Non-pigmented ciliary epithelial cell (primary cell): ENCODE results near the gene SLC38A8.

ENCODE experiments used
- DNase-seq: peaks from one replicate; pipeline ENCODE4 v3.0.0-alpha.2; 2010; ENCODE audit warnings: low read depth

The SLC38A8 gene

DNA sequence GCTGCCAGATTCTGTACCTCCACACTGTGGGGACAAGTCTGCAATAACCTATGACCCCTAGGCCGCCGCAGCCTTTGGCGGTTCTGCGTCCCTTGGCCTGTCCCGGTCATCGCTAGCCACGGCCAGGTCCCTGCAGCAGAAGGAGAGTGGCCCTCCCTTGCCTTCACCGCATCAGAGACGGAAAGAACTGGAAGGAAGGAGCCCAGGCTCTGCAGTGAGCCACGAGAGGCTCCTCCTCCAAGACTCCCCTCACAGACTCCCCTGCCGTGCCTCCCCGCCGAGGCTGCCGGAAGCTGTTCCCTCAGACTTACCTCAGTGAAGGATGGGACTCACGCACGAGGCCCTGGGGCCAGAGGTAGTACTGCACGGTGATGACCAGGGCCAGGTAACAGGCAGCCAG is 11.0 kb downstream of the SLC38A8 start:
- DNase-seq, result no peak

DNA sequence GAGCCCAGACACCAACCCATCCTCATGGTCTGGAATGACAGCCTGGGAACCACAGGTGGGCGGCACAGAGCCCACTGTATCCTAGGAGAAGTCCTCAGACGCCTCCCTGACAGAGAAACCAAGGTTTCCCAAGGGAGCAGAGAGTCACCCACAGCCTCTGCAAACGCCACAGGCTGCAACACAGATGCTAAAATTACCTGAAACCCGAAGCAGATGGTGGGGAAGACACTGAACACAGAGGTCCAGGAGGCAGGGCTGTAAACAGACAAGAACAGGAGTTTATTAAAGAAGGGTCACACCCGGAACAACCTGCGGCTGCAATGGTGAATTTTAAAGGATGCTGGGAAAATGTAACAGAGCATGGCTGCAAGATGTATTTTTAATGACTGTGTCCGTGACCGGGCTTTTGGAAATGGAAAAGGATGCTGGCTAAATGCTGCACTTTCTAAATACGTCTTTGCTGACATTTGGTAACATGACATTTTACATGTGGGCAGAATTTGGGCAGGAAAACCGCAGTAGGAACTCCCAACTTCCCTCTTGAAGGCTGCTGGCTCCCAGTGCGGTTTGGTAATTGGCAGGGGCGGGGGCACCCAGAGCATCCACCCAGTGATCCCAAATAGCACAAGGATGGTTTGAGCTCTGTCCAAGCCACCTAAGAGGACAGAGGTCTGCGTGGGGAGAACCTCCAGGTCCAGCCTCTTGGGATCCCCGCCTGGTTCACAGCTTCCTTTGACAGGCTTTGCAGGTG is 13.1 kb downstream of the SLC38A8 start:
- no peak for DNase-seq

DNA sequence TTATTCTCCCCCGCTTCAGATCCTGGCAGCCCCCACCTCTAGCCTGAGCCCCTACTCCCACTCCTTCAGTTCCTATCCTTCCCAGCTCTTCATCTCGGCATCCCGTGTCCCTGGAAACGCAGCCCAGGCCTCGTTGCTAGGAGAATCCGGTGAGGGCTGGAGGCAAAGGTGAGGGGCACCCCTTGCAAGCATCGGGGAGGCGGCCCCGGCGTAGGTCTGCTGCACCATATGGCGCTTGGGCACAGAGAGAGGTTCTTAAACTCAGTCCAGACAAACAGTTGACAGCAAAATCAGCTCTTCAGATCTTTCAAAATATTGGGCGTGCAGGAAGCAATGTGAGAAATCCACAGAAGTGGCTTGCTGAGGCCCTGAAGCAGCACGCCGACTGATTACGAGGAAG is 15.0 kb downstream of the SLC38A8 start:
- DNase-seq, result no peak

DNA sequence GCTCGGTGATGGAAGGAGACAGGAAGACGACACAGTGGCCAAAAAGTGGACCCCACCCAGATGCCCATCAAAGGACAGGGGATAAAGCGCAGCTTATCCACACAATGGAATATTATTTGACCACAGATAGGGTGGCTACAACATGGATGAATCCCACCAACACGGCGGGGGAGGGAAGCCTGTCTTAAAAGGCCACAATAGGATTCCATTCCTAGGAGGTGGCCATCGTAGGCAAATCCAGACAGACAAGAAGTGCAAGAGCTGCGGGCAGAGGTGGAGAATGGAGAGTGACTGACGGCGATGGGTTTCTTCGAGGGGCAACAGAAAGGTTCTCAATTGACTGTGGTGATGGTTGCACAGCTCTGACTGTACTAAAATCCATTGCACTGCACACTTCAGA is 16.0 kb downstream of the SLC38A8 start:
- no peak for DNase-seq

DNA sequence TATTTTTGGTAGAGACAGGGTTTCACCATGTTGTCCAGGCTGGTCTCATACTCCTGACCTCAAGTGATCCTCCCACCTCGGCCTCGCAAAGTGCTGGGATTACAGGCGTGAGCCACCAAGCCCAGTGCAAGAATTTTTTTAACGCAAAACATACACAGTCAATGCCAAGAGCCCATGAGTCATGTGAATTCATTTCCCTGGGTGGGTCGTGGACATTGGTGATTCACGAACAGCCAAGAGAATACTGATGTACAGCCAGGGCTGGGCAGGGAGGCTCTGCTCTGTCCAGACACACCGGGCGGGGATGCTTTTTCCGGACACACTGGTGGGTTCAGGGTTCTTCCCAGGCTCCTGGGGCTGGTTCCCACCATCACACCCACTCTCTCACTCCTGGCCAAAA is 17.7 kb downstream of the SLC38A8 start:
- DNase-seq, result peak; percentile 26

DNA sequence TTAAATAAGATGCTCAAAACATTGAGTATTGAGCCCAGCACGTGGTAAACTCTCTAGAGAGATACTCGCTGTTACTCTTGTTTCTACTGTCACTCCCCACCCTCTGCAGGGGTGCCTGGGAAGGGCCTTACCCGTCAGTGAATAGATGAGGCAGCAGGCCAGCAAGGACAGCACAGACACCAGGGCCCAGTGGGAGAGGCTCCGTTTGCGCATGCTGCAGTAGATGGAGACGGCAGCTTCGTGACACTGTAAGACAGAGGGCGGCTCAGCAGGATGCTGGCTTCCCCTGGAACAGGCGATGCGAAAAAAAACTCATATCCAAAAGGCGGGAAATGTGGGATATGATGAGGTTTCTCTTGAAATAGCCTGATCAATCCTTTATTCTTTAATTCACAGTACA is 20.0 kb downstream of the SLC38A8 start:
- no peak for DNase-seq

DNA sequence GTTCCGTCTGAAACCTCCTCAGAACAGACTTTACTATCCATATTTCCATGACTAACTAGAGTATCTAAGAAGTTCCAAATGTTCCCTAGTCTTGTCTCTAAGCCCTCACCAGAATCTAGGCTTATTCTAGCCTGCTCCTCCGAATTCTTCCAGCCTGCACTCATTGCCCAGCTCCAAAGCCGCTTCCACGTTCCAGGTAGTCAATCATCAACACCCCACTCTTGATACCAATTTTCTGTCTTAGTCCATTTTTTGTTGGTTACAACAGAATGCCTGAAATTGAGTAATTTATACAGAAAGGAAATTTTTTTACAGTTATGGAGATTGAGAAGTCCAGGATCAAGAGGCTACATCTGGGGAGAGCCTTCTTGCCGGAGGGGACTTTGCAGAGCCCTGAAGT is 21.1 kb downstream of the SLC38A8 start:
- no peak for DNase-seq

DNA sequence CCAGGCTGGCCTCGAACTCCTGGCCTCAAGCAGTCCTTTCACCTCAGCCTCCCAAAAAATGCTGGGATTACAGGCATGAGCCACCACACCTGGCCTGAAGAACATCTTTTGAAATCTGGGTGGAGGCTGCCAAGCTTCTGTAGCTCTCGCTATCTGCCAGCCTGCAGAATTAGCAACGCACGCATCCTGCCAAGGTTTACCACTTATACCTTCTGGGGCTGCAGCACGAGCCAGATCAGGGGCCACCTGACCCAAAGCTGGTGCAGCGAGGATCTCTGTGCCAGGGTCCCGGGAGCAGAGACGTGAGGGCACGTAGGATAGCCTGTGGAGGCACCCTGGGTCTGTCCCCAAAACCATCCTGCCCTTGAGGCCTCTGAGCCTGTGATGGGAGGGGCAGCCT is 22.2 kb downstream of the SLC38A8 start:
- no peak for DNase-seq

DNA sequence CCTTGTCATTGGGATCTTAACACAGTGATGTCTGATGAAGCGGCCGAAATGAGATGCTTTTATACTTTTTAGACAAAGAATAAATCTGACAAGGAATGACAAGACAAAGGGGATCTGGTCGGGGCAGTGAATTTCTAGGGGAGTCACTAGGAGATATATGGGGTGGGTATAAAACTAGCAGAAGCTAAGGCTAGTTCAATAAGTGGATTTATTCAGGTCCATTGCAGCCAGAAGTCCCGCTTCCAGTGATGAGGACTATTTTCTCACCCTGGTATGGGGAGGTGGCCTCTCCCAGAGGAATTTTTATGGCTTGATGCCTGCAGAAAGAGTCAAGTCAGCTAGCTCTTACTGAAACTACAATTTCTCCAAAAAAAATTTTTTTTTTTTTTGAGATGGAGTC is 23.9 kb downstream of the SLC38A8 start:
- DNase-seq, result no peak

DNA sequence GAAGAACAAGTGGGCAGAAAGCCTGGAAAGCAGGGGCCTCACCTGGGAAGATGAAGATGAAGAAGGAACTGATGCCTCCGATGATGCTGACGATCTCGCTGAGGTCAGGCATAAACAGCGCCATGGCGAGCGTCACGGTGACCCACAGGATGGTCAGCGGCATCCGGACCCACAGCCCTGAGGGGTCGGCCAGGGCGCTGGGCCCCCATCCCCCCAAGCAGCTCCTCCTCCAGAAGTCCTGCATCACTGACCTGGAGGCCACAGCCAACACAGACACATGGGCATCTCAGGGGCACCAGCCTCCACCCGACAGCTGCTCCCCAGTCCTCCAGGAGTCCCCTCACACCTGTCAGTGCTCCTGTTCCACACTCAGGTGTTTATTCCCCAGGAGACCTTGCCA is 26.1 kb downstream of the SLC38A8 start:
- DNase-seq, result no peak

DNA sequence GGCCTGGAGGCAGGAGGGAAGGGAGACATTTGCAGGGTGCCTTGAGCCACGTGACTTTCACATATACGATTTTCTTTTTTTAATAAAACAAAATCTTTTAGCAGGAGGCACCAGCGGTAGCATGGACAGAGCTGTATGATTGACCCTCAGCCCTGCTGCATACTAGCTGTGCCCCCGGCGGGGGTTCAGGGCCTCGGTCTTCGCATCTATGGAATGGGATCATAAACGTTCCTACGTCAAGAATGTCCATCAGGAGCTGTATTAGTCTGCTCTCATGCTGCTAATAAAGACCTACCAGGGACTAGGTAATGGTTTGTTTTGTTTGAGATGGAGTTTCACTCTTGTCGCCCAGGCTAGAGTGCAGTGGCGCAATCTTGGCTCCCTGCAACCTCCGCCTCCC is 27.2 kb downstream of the SLC38A8 start:
- no peak for DNase-seq

DNA sequence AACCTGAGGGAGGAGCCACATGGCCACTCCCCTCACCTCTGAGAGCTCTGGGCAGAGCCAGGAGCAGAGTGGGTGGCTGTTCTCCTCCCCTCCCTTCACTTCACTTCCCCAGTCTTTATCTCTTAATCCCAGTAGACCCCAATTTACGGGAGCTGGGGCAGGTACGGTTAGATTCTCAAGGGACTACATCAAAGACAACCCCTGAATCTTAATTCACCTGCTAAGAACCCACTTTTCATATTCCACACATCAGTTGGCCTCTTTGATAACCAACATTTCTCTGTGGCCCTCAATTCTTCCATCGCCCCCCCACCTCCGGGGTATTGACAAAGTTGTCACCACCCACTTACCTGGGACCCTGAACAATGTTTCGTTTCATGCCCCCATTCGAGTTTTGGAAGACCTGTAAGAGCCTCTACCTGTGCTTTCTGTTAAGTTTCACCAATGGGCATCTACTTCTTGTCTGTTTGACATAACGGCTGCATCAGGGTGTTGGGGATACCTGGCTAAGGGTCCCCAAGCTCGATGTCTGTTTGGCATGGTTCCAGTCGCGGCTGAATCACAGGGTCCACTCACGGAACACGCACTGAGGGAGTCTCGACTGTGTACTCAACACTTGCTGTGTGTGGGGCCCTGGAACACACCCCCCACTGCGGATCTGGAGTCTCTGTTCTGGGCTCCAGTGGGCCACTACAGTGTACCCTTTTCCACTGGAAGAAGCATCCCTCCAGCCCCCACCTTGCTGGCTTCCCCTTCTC is 27.8 kb downstream of the SLC38A8 start:
- no peak for DNase-seq

DNA sequence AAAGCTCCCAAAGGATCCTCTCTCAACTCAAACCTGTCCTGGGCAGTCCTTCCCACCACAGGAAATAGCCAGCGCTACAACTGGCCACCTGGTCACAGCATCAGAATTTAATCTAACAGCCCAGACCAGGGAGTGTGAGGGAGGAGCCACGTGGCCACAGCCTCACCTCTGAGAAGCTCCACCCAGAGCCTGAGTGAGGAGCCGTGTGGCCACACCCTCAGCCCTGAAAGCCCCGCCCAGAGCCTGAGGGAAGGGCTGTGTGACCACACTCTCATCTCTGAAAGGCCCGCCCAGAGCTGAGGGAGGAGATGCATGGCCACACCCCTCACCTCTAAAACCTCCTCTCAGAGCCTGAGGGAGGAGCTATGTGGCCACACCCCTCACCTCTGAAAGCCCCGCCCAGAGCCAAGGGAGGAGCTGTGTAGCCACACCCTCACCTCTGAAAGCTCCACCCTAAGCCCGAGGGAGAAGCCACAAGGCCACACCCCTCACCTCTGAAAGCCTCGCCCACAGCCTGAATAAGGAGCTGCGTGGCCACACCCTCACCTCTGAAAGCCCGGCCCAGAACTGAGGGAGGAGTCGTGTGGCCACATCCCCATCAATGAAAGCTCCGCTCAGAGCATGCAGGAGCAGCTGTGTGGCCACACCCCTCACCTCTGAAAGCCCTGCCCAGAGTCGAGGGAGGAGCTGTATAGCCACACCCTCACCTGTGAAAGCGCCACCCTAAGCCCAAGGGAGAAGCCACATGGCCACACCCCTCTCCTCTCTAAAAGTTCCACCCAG is 28.6 kb downstream of the SLC38A8 start:
- no peak for DNase-seq

DNA sequence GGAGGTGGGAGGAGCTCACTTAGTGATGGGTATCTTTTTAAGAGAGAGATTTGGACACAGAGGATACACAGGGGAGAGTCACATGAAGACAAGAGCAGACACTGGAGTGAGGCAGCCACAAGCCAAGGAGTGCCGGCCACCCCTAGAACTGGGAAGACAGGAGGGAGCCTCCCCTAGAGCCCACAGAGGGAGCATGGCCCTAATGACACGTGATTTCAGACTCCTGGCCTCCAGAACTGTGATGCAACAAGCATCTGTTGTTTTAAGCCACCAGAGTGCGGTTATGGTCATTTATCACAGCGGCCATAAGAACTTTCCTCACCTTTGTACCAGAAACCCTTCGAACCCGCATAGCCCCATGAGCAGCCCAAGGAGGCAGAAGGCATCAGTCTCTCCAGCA is 33.3 kb downstream of the SLC38A8 start:
- no peak for DNase-seq

DNA sequence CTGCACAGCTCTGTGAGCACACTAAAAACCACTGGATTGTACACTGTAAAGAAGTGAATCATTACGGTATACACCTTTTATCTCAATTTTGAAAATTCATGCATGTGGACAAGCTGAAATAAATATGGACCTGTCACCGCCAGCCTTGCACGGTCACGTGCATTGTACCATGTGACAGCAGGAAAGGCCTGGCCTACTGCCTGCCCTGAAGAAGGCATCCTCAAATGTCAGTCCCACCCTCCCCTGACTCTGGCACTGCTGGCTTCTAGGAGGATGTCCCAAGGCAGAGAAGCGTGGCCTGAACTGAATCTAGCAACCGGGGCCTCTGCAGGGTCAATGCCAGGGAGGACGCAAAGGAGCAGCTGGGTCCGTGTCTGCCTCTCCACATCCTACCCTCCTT is 34.6 kb downstream of the SLC38A8 start:
- DNase-seq, result no peak

DNA sequence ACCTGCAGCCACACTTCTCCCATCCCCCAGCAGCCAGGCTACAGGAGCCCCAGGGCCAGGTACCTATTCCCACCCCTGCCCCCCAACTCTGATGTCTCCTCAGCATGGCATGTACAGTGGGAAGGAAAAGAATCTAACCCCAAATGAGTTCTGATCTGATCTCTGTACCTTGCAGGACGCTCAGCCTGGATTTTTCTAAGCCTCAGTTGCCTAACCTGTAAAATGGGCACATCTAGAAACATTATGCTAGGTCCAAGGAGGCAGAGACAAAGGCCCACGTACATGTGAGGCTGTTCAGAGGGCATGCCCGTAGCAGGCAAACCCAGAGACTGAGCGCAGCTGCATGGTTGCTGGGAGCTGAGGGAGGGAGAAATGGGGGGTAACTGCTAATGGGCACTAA is 35.1 kb downstream of the SLC38A8 start:
- no peak for DNase-seq

DNA sequence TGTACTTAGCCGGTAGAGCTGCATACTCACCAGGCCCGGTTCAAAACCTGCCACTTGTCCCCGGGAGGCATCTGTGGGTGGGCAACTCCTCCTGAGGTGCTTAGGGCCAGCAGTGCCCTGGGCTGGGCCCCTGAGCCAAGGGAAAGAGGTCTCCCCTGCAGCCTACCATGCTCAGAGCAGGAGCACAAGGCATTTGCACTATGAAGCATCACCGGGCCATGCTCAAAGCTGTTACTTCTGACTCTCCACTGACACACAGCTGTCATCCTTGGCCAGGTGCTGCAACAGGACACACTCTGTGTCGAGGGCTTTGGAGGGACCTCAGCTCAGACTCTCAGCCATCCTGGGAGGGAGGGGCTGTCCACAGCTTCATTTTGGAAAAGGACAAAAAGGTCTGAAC is 37.2 kb downstream of the SLC38A8 start:
- DNase-seq, result no peak

DNA sequence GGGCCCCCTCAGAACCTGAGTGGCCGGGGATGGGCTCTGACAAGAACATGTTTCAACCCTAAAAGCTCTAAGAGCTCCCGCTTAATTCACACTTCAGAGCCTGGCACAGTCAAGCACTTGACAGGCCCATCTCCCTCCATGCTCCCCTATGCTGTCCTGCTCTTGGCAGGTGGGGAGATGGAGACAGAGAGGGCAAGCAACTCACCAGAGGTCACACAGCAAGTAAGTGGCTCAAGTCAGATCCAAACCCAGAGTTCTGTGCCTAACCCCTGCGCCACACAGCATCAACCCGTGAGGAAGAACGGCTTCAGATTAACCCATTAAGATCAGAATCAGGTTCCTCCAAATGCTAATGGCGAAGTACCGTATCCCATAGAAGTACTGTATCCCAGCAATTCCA is 38.2 kb downstream of the SLC38A8 start:
- no peak for DNase-seq

DNA sequence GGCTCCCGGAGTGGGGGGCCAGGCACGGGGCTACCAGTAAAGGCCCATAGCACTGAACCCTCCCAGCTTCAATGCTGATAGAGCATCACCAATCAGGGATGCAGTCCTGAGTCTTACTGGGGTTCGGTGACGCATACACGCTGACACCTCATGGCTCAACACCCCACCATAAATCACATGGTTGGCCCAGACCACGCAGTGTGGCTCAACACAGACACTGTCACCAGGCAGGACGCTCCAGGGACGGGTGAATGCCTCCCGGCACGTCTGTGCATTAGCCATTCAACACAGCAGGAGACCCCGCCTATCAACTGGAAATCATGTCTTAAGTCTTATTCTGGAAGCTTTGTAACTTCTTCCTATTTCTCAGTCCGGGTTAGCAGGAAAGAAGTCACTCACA is 39.6 kb downstream of the SLC38A8 start:
- DNase-seq, result no peak

DNA sequence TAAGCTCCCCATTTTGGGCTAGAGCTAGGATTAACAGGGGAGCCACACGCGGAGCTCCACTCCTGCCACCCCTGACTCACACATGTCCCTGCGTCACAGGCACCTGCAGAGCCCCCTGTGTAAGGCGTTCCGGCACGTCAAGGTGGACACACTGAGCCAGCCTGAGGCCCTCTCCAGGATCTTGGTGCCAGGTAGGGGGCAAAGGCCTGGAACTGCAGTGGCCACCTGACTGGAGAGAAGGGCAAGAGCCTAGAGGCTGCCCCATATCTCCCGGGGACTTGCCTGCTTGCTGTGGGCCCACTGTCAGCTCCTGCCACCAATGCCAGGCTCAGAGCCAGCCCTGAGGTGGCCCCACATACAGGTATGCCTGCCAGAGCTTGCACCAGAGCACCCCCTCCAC is 40.9 kb downstream of the SLC38A8 start:
- no peak for DNase-seq

DNA sequence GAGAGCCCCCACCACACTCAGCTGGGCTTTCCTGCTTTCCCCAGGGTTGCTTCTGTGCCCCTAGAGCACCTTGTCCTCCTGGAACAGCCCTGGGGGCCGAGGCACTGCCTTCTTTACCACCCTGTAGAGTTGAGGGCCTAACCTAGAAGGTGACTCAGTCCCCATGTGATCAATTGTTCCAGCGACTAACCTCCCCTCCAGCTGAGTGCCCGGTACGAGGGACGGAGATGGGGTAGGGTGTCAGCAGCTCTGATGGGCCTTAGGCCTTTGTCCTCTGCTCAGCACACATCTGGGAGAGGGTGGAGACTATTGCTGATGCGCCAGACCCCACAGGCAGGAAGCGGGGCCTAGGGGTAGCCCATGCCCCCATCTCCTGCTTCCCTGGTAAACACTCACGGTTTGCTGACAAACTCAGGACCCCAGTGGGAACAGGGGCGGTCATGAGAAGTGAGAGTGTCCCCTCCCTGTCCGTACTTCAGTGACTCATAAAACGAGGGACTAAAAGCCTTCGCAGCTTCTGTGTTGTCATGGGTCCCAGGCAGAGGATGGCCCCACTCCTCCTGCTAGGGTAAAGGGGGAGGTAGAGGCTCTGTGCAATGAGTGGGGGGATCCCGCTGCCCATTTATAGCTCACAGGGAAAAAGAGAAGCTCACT is 41.5 kb downstream of the SLC38A8 start:
- no peak for DNase-seq

DNA sequence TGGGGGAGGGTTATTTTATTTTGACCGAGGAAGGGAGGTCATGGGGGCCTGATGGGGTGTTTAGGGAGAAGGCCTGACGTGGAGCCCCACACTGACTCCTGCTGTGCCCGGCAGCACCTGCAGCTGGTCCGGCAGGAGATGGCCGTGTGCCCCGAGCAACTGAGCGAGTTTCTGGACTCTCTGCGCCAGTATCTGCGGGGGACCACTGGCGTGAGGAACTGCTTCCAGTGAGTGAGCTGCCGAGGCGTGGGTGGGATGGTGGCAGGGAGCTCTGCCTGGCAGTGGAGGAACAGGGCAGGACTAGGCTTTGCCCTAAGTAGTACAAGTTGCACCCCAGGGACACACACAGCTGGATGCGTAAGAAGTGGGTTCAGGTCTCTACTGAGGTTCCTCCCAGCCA is 44.5 kb downstream of the SLC38A8 start:
- no peak for DNase-seq
